KOPT-K1 (cell line): Measurements from ENCODE around the gene CZIB.
"Not testable (repeated sequence)": the region's sequence is repeated elsewhere in the genome, so short reads cannot be mapped to it uniquely, and the experiment has no call there.

ENCODE experiments used
- H3K27ac ChIP-seq: fragments of 200-600 bp; sonication (generic); 2 replicates; pipeline ENCODE4 v1.5.1; 2016; ENCODE audit warnings: antibody characterized with exemption, mild to moderate bottlenecking, low read depth, low read length; ENCODE audit not compliant: poor library complexity, severe bottlenecking
- H3K36me3 ChIP-seq: fragments of 200-600 bp; sonication (generic); 2 replicates; pipeline ENCODE4 v1.5.1; 2017; ENCODE audit warnings: antibody characterized with exemption, mild to moderate bottlenecking, low read length, moderate library complexity; ENCODE audit not compliant: insufficient read depth
- H3K9me3 ChIP-seq: fragments of 200-600 bp; sonication (generic); 2 replicates; pipeline ENCODE4 v1.5.1; 2017; ENCODE audit warnings: antibody characterized with exemption, low read length, mild to moderate bottlenecking; ENCODE audit not compliant: insufficient read depth, poor library complexity, severe bottlenecking

Gene CZIB

DNA sequence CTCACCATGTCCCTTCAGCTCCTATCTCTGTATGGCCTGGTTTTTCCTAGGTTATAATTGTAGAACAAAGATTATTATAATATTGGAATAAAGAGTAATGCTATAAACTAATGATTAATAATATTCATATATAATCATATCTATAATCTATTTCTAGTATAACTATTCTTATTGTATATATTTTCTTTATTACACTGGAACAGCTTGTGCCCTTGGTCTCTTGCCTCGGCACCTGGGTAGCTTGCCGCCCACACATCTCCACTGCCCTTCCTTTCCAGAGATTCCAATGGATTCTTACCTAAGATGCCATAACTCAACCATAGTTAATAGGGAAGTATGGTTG, 34.5 kb downstream of the CZIB start:
- H3K36me3 ChIP-seq, H3K9me3 ChIP-seq, H3K27ac ChIP-seq: not testable (repeated sequence)

DNA sequence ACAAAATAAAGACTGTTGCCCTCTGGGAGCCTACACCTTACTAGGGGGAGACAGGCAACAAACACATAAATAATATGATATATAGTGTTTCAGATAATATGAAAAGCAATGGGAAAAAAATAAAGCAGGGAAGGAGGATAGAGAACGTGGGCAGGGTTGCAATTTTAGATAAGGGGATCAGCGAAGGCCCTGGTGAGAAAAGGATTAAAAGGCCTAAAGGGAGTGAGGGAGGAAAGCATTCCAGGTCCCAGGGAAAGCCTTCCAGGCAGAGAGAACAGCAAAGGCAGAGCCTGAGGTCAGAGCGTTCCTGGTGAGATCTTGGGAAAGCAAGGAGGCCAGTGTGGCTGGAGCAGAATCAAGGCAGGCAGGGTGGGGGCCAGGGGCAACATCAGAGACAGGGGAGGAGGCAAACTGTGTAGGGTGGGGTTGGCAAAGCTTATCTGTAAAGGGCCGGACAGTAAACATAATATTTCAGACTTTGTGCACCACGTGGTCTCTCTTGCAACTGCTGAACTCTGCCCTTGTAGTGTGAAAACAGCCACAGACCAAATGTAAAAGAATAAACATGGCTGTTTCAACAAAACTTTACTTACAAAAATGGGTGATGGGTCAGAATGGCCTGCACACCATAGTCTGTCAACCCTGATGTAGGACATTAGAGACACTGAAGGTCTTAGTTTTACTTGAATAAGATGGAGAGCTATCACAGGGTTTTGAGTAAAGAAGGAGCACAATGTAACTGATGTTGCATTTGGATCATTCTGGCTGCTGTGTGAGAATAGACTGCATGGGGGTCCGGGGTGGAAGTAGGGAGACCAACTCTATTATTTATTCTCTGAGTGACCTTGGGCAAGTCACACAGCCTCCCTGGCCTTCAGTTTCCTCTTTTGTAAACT, 37.1 kb downstream of the CZIB start:
- H3K9me3 ChIP-seq = no peaks in the 10 kb centered on the region
- no peak overlapping the region for H3K27ac ChIP-seq
- no peaks in the 10 kb centered on the region for H3K36me3 ChIP-seq

- Histone ChIP-seq H3K9me3 (no peaks in the 10 kb centered on the region), H3K36me3 (no peaks in the 10 kb centered on the region), H3K27ac (no peak overlapping the region)
These were observed 37.7 kb downstream of the CZIB start for GRCh38 chr1:53182716-53183094.

DNA sequence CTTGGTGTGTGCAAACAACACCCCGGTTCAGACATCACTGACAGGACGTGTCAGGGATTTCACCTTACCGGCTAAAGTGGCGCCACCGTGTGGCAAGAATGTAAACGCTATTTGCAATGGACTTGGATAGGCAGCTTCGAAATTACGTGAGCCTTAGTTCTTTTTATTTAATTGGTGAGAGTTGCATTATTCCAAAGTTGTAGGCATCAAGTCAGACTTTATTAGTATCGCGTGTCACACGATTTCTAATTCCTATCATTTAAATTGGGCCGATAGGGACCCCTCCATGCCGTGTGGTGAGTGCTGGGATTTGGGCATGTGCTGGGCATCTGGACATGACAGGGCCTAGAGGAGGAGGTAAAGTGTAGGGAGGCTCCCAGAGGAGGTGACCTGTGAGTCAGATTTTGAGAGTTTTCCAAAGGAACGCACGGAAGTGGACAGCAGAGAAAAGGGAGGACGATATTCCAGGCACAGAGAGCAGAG, 38.3 kb downstream of the CZIB start:
- H3K9me3 ChIP-seq = no peaks in the 10 kb centered on the region
- H3K27ac ChIP-seq = no peak overlapping the region
- H3K36me3 ChIP-seq = no peaks in the 10 kb centered on the region

DNA sequence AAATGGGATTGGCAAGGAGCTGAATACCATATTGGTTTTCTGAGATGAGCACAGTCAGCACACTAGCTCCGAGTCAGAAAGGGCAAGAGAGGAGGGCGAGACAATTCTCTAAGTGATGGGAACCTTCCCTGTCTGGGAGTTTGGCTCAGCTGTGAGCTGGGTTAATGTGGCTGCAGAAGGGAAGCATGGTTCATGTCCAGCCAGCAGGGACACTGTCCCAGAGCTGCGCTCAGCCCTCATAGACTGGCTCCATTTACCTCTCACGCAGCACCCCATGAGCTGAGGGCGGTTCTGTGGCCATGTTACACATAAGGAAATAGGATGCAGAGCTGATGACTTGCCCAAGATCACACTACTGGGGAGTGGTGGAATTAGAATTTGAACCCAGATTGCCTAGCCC, 39.5 kb downstream of the CZIB start:
- Histone ChIP-seq H3K27ac (no peak overlapping the region), H3K9me3 (no peaks in the 10 kb centered on the region), H3K36me3 (no peaks in the 10 kb centered on the region)

DNA sequence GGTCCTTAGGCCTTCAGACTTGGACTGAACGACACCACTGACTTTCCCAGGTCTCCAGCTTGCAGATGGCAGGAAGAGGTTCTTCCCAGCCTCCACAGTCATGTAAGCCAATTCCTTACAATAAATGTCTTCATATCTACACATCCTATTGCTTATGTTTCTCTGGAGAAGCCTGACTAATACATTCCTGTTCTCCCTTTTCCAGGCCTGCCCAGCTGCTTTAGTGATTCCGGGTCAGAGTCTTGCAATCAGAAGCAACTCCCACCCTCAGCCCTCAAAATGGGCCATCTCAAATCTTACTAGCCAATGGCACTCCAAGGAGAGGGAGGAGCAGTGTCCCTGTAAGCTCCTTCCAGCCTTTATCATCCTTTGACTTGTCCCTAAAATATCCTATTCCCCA, 40.2 kb downstream of the CZIB start:
- H3K27ac ChIP-seq = no peak overlapping the region
- no peaks in the 10 kb centered on the region for H3K36me3 ChIP-seq
- H3K9me3 ChIP-seq = no peaks in the 10 kb centered on the region

- no peak overlapping the region for H3K27ac ChIP-seq
- no peaks in the 10 kb centered on the region for H3K36me3 ChIP-seq
- H3K9me3 ChIP-seq = no peaks in the 10 kb centered on the region
These were observed 43.8 kb downstream of the CZIB start for GRCh38 chr1:53176452-53177208.

GRCh38 chr1:53174971-53175913, 45.2 kb downstream of the CZIB start:
- Histone ChIP-seq H3K36me3 (no peaks in the 10 kb centered on the region), H3K27ac (no peak overlapping the region), H3K9me3 (no peaks in the 10 kb centered on the region)

GRCh38 chr1:53172426-53173128, 47.9 kb downstream of the CZIB start:
- H3K36me3 ChIP-seq = no peaks in the 10 kb centered on the region
- no peak overlapping the region for H3K27ac ChIP-seq
- H3K9me3 ChIP-seq = no peaks in the 10 kb centered on the region

GRCh38 chr1:53166912-53167311, 53.5 kb downstream of the CZIB start:
- Histone ChIP-seq H3K36me3 (no peaks in the 10 kb centered on the region), H3K9me3 (no peaks in the 10 kb centered on the region), H3K27ac (no peak overlapping the region)

GRCh38 chr1:53166366-53166765, 54.1 kb downstream of the CZIB start:
- Histone ChIP-seq H3K27ac (no peak overlapping the region), H3K9me3 (no peaks in the 10 kb centered on the region), H3K36me3 (no peaks in the 10 kb centered on the region)

- no peaks in the 10 kb centered on the region for H3K36me3 ChIP-seq
- H3K9me3 ChIP-seq = no peaks in the 10 kb centered on the region
- H3K27ac ChIP-seq = no peak overlapping the region
These were observed 54.9 kb downstream of the CZIB start for GRCh38 chr1:53165408-53165961.
